ENCODE results near the gene ASAP2.
A peak's percentile ranks its signal among the peaks of the same experiment; 100 is the strongest.
"Not testable (repeated sequence)": the region's sequence is repeated elsewhere in the genome, so short reads cannot be mapped to it uniquely, and the experiment has no call there.

Gene ASAP2

GRCh38 chr2:9212661-9213411, 6.2 kb downstream of the ASAP2 start:
- no peak for DNase-seq

- DNase-seq: no peak
Measured at GRCh38 chr2:9213477-9214051, 7.0 kb downstream of the ASAP2 start.

- no peak for DNase-seq
Measured at GRCh38 chr2:9214873-9215272, 8.3 kb downstream of the ASAP2 start.

GRCh38 chr2:9215680-9216079, 9.1 kb downstream of the ASAP2 start:
- DNase-seq: no peak

GRCh38 chr2:9216143-9216542, 9.5 kb downstream of the ASAP2 start:
- DNase-seq: not testable (repeated sequence)

- no peak for DNase-seq
Measured at GRCh38 chr2:9217838-9218770, 11.5 kb downstream of the ASAP2 start.

- no peak for DNase-seq
Measured at GRCh38 chr2:9219027-9219445, 12.4 kb downstream of the ASAP2 start.

- DNase-seq: no peak
Measured at GRCh38 chr2:9220201-9220600, 13.6 kb downstream of the ASAP2 start.

- DNase-seq: no peak
Measured at GRCh38 chr2:9221223-9221622, 14.6 kb downstream of the ASAP2 start.

- no peak for DNase-seq
Measured at GRCh38 chr2:9222239-9222892, 15.8 kb downstream of the ASAP2 start.

GRCh38 chr2:9222893-9223287, 16.3 kb downstream of the ASAP2 start:
- DNase-seq: no peak

GRCh38 chr2:9225806-9226205, 19.2 kb downstream of the ASAP2 start:
- DNase-seq: no peak

- no peak for DNase-seq
Measured at GRCh38 chr2:9226458-9227380, 20.1 kb downstream of the ASAP2 start.

GRCh38 chr2:9228088-9228751, 21.6 kb downstream of the ASAP2 start:
- peak; percentile 71 for DNase-seq

GRCh38 chr2:9228781-9229469, 22.3 kb downstream of the ASAP2 start:
- DNase-seq: no peak

GRCh38 chr2:9229470-9229820, 22.8 kb downstream of the ASAP2 start:
- DNase-seq: no peak

- DNase-seq: no peak
Measured at GRCh38 chr2:9230051-9230802, 23.6 kb downstream of the ASAP2 start.

- DNase-seq: no peak
Measured at GRCh38 chr2:9230881-9231280, 24.3 kb downstream of the ASAP2 start.

- DNase-seq: no peak
Measured at GRCh38 chr2:9231291-9232165, 24.9 kb downstream of the ASAP2 start.
